LNCaP clone FGC (cell line): ENCODE measurements around the gene NEURL2.
A peak's percentile ranks its signal among the peaks of the same experiment; 100 is the strongest.
"Not testable (repeated sequence)": the region's sequence is repeated elsewhere in the genome, so short reads cannot be mapped to it uniquely, and the experiment has no call there.

Source experiments
- DNase-seq: peaks from one replicate; pipeline ENCODE4 v3.0.0-alpha.2; 2011; ENCODE audit warnings: low read depth
- H3K4me3 ChIP-seq: 2 replicates; pipeline ENCODE4 v1.5.1; 2011; ENCODE audit warnings: mild to moderate bottlenecking, low read depth, low read length, control low read depth
- CTCF ChIP-seq: IDR thresholded peaks from 2 replicates; pipeline ENCODE4 v1.5.1; 2012; ENCODE audit warnings: mild to moderate bottlenecking; ENCODE audit not compliant: control insufficient read depth, insufficient read depth; ENCODE audit errors: extremely low read depth

NEURL2 gene

GRCh38 chr20:45935416-45936046 is 44.5 kb upstream of the NEURL2 start:
- TF ChIP-seq CTCF, result no peak
- peak overlapping the region; percentile 82 for H3K4me3 ChIP-seq
- no peak for DNase-seq

GRCh38 chr20:45934586-45935415 is 43.8 kb upstream of the NEURL2 start, which contains the start of gene PCIF1:
Gene PCIF1 (plus strand): TSS chr20:45934683. CDS start chr20:45939000, 4,317 bp downstream.
- no peak for TF ChIP-seq CTCF
- peak within 1 kb of the TSS; percentile 82 for H3K4me3 ChIP-seq
- peak; percentile 75 for DNase-seq

- peak overlapping the region; percentile 82 for H3K4me3 ChIP-seq
- TF ChIP-seq CTCF, result no peak
- no peak for DNase-seq
Observed at GRCh38 chr20:45934046-45934585, 43.1 kb upstream of the NEURL2 start.

GRCh38 chr20:45933266-45934045 is 42.4 kb upstream of the NEURL2 start:
- peak; percentile 65 for DNase-seq
- TF ChIP-seq CTCF, result peak; percentile 50
- peak overlapping the region; percentile 82 for H3K4me3 ChIP-seq

- DNase-seq, H3K4me3 ChIP-seq: not testable (repeated sequence)
Observed at GRCh38 chr20:45931680-45932079, 40.7 kb upstream of the NEURL2 start.

GRCh38 chr20:45927071-45927878 is 36.3 kb upstream of the NEURL2 start:
- H3K4me3 ChIP-seq, result no peak overlapping the region
- no peak for DNase-seq
- no peak for TF ChIP-seq CTCF
